Mesothelial cell of epicardium (in vitro differentiated cells): ENCODE measurements around the gene SP100. TPM values are rescaled to one million over a fixed set of nuclear protein-coding genes. Genes with fewer than 3 reads are reported as not detected.

Source experiments
- DNase-seq, 2 experiments: peaks; one replicate each; pipeline ENCODE4 v3.0.0; 2021; ENCODE audit warnings: low spot score in 2 of 2; ENCODE audit not compliant: unreplicated experiment in 2 of 2
- H3K27ac Mint-ChIP-seq: 2 replicates; pipeline ENCODE4 v1.8.0; 2021; ENCODE audit warnings: mixed read lengths
- H3K27me3 Mint-ChIP-seq: 2 replicates; pipeline ENCODE4 v1.8.0; 2021; ENCODE audit warnings: low read depth, mixed read lengths
- H3K36me3 Mint-ChIP-seq: 2 replicates; pipeline ENCODE4 v1.8.0; 2021; ENCODE audit warnings: mixed read lengths
- H3K4me1 Mint-ChIP-seq: 2 replicates; pipeline ENCODE4 v1.8.0; 2021; ENCODE audit warnings: mixed read lengths
- H3K4me3 Mint-ChIP-seq: 2 replicates; pipeline ENCODE4 v1.8.0; 2021; ENCODE audit warnings: mild to moderate bottlenecking, moderate library complexity, mixed read lengths
- H3K9me3 Mint-ChIP-seq: 2 replicates; pipeline ENCODE4 v1.8.0; 2021; ENCODE audit warnings: mixed read lengths
- total RNA-seq: library from RNA; stranded (reverse); gene quantifications from 3 replicates; pipeline ENCODE4 v1.2.1, GENCODE V29; 2021
- TF ChIP-seq, protein P1 (sequence below): fragments of 200-600 bp; sonication (generic); IDR thresholded peaks from one replicate; pipeline ENCODE4 v1.5.0; 2021; ENCODE audit warnings: antibody characterized with exemption; ENCODE audit not compliant: unreplicated experiment

SP100 gene
- total RNA-seq, 1 donor from 2014 or later = 52.0 TPM

DNA sequence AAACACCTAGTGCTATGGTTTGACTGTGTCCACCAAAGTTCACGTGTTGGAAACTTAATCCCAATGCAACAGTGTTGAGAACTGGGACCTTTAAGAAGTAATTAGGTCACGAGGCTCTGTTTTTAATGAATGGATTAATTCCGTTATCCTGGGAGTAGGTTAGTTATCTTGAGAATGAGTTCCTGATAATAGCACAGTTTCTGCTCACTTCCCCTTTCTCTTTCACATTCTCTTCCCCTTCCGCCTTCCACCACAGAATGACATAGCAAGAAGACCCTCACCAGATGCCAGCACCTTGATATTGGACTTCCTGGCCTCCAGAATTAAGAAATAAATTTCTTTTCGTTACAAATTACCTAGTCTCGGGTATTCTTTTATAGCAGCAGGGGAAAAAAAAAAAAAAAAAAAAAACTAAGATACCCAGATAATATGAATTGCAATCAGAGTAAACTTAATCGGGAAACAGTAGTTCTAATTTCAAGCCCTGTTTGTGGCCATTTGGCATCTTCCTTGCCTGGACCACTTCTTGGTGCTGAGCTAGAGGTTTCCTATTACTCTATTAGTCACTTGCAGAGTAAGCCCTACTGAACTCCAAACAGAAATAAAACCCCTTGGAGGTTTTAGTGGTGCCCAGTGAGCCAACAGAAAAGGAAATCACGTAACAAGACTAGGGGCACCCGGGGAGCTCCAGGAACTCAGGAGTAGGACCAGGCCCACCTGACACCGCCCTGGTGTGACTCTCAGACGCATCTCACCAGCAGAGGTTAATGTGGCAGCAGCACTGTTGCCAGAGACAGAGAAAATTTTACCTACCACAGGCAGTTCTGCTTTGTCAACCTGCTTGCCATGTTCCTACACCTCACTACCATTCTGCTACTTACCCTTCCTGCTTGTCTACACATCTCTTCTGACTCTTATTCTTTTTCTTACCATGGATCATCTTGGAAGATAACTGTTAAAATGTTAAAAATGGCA is 149.1 kb downstream of the SP100 start:
- no peaks in the 10 kb centered on the region for H3K27me3 Mint-ChIP-seq
- no peaks in the 10 kb centered on the region for H3K4me1 Mint-ChIP-seq
- H3K9me3 Mint-ChIP-seq = peaks cover under 1% of the 10 kb centered on the region
- H3K36me3 Mint-ChIP-seq = no peaks in the 10 kb centered on the region
- no peak overlapping the region for H3K4me3 Mint-ChIP-seq
- no peak for DNase-seq
- H3K27ac Mint-ChIP-seq = no peak overlapping the region
- TF ChIP-seq, protein P1, sequence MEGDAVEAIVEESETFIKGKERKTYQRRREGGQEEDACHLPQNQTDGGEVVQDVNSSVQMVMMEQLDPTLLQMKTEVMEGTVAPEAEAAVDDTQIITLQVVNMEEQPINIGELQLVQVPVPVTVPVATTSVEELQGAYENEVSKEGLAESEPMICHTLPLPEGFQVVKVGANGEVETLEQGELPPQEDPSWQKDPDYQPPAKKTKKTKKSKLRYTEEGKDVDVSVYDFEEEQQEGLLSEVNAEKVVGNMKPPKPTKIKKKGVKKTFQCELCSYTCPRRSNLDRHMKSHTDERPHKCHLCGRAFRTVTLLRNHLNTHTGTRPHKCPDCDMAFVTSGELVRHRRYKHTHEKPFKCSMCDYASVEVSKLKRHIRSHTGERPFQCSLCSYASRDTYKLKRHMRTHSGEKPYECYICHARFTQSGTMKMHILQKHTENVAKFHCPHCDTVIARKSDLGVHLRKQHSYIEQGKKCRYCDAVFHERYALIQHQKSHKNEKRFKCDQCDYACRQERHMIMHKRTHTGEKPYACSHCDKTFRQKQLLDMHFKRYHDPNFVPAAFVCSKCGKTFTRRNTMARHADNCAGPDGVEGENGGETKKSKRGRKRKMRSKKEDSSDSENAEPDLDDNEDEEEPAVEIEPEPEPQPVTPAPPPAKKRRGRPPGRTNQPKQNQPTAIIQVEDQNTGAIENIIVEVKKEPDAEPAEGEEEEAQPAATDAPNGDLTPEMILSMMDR = no peak

DNA sequence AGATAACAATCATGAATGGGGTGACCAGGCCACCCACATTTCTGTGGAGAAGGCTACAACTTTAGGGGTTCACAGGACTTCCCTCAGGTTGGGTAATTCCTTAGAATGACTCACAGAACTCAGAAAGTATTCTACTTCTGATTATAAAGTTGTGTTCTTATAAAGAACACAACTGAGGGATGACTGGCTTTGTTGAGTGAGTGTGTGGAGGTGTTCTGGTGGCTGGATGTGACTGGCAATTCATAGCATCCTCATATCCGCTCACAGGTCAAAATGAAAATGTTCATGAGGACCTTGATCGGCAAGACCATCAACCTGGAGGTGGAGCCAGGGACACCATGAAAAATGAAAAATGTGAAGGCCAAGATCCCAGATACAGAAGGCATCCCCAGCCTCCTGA is 153.3 kb downstream of the SP100 start:
- no peaks in the 10 kb centered on the region for H3K4me1 Mint-ChIP-seq
- H3K36me3 Mint-ChIP-seq = no peaks in the 10 kb centered on the region
- no peak overlapping the region for H3K27ac Mint-ChIP-seq
- no peaks in the 10 kb centered on the region for H3K27me3 Mint-ChIP-seq
- peaks cover 30% of the 10 kb centered on the region for H3K9me3 Mint-ChIP-seq
- TF ChIP-seq, protein P1 = no peak
- H3K4me3 Mint-ChIP-seq = no peak overlapping the region
- no peak for DNase-seq

DNA sequence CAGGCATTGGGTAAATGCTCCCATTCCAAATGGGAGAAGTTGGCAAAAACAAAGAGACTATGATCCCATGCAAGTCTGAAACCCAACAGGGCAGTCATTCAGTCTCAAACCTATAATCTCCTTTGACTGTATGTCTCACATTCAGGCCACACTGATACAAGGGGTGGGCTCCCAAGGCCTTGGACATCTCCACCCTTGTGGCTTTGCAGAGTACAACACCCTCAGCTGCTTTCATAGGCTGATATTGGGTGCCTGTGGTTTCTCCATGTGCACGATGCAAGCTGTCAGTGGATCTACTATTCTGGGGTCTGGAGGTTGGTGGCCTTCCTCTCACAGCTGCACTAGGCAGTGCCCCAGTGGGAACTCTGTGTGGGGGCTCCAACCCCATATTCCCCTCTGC is 155.0 kb downstream of the SP100 start:
- peaks cover 33% of the 10 kb centered on the region for H3K9me3 Mint-ChIP-seq
- no peak overlapping the region for H3K4me3 Mint-ChIP-seq
- H3K27me3 Mint-ChIP-seq = peaks cover 2% of the 10 kb centered on the region
- H3K4me1 Mint-ChIP-seq = no peaks in the 10 kb centered on the region
- H3K36me3 Mint-ChIP-seq = no peaks in the 10 kb centered on the region
- H3K27ac Mint-ChIP-seq = no peak overlapping the region
- TF ChIP-seq, protein P1 = no peak
- DNase-seq = no peak

DNA sequence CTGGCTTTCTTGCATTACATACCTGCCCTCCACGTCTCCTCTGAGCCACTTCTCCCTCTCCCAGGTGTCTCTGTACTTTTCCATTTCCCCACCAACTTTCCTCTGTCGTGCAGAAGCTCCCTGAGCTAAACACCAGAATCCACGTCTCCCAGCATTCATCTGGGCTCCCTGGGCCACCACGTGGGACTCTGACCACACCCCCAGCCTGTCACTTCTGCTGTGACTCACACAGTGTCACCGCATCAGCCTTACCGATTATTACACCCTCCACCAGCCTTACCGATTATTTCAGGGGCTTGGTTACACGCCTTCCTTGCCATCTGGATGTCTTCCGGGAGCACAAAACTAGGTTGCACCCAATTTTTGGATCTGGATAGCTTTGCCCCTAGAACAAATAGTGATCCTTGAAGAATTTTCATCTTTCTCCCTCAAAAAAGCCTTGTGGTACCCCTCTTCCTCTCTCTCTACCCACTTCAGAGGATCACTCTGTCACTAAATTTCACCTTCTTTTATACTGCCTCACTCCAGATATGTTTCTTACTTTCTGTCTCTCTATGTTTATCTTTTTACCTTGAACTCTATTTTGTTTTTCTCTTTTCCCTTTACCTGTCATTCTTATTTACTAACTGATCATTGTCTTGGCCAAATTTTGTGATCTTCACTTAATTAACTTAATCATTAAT is 159.8 kb downstream of the SP100 start:
- no peak overlapping the region for H3K27ac Mint-ChIP-seq
- peaks cover 9% of the 10 kb centered on the region for H3K27me3 Mint-ChIP-seq
- no peaks in the 10 kb centered on the region for H3K36me3 Mint-ChIP-seq
- peaks cover 25% of the 10 kb centered on the region for H3K9me3 Mint-ChIP-seq
- H3K4me1 Mint-ChIP-seq = no peaks in the 10 kb centered on the region
- H3K4me3 Mint-ChIP-seq = no peak overlapping the region
- DNase-seq = no peak
- TF ChIP-seq, protein P1 = no peak

DNA sequence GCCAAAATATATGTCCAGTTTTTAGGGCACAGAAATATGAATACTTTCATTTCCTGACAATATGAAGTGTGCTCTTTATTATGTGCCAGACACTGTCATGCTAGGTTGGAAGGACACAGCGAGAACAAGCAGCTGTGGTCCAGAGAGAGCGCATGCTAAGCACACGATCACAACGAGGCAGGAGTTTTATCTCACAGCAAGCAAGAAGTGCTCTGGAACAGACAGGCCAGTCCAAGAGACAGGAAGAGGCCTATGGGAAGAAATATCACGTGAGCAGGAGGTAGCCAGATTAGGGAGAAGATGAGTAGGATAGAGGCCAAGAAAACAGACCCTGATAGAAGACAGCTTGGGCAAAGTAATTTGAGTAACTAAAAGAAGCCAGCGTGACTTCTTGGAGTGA is 161.1 kb downstream of the SP100 start:
- no peak overlapping the region for H3K4me3 Mint-ChIP-seq
- TF ChIP-seq, protein P1 = no peak
- H3K27ac Mint-ChIP-seq = no peak overlapping the region
- no peaks in the 10 kb centered on the region for H3K36me3 Mint-ChIP-seq
- H3K27me3 Mint-ChIP-seq = peaks cover 9% of the 10 kb centered on the region
- no peaks in the 10 kb centered on the region for H3K4me1 Mint-ChIP-seq
- DNase-seq = no peak
- H3K9me3 Mint-ChIP-seq = peaks cover 15% of the 10 kb centered on the region
